GM12872 (cell line): ENCODE data around the gene GPX4.

Source experiments
- TF ChIP-seq, protein P1 (sequence below): IDR thresholded peaks from 3 replicates; pipeline ENCODE4 v1.5.1; 2011; ENCODE audit warnings: low read depth, mild to moderate bottlenecking, low read length, moderate library complexity; ENCODE audit not compliant: insufficient read depth

GPX4 gene

DNA sequence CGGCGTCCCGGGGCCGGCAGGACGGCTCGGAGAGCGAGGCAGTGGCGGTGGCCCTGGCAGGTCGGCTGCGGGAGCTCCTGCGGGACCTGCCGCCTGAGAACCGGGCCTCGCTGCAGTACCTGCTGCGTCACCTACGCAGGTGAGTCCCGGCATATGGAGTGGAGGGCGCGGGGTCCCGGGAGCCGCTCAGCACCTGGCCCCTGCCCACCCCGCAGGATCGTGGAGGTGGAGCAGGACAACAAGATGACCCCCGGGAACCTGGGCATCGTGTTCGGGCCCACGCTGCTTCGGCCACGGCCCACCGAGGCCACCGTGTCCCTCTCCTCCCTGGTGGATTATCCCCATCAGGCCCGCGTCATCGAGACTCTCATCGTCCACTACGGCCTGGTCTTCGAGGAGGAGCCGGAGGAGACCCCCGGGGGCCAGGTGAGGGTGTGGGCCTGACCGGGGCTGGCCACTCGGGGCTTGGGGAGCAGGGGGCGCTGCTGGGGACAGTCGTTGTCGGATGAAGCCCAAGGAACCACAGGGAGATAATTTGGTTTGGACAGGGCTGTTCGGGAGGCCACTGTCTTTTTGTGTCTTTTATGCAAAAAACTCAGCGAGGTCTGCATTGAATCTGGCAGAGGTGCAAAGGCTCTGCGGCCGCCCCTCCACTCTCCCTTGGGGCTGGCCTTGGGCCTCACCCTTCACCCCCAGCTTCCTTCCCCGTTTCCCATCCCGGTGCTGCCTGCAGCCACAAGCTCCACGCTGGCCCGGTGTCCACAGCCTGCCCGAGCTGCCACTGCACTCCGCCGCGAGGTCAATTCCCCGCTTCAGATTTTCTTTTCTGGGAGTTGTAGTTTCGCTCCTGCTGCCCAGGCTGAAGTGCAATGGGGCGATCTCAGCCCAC, 20.6 kb upstream of the GPX4 start:
- TF ChIP-seq, protein P1, sequence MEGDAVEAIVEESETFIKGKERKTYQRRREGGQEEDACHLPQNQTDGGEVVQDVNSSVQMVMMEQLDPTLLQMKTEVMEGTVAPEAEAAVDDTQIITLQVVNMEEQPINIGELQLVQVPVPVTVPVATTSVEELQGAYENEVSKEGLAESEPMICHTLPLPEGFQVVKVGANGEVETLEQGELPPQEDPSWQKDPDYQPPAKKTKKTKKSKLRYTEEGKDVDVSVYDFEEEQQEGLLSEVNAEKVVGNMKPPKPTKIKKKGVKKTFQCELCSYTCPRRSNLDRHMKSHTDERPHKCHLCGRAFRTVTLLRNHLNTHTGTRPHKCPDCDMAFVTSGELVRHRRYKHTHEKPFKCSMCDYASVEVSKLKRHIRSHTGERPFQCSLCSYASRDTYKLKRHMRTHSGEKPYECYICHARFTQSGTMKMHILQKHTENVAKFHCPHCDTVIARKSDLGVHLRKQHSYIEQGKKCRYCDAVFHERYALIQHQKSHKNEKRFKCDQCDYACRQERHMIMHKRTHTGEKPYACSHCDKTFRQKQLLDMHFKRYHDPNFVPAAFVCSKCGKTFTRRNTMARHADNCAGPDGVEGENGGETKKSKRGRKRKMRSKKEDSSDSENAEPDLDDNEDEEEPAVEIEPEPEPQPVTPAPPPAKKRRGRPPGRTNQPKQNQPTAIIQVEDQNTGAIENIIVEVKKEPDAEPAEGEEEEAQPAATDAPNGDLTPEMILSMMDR: no peak

DNA sequence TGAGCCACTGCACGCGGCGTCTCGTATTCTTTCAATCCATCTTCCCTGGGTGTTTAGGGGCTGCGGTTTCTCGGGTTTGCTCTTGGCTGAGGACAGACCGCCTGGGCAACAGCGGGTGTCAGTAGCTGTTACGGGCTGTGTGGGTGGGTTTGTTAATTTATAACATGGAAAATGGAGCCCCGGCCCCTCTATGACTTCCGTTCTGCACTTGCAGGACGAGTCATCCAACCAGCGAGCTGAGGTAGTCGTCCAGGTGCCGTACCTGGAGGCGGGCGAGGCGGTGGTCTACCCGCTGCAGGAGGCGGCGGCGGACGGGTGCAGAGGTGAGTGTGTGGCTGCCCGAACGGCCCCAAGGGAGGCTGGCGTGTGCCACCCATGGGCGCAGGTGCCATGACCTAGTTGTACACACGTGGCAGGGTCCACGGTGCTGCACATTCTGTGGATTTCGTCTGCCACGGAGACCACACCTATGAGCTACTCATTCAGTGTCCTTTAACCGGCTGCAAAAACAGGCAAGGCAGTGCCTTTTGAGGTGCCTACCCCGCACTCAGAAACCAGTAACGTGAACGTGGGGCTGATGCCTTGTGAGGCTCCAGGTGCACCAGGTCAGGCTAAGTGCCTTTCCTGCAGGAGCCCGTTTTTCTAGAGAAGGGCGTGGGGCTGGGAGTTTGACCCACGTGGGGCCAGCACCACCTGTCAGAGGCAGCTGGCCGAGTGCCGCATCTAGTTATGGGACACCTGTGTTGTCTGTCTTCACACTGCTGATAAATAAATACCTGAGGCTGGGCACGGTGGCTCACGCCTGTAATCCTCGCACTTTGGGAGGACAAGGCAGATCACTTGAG, 19.5 kb upstream of the GPX4 start:
- TF ChIP-seq, protein P1: no peak

DNA sequence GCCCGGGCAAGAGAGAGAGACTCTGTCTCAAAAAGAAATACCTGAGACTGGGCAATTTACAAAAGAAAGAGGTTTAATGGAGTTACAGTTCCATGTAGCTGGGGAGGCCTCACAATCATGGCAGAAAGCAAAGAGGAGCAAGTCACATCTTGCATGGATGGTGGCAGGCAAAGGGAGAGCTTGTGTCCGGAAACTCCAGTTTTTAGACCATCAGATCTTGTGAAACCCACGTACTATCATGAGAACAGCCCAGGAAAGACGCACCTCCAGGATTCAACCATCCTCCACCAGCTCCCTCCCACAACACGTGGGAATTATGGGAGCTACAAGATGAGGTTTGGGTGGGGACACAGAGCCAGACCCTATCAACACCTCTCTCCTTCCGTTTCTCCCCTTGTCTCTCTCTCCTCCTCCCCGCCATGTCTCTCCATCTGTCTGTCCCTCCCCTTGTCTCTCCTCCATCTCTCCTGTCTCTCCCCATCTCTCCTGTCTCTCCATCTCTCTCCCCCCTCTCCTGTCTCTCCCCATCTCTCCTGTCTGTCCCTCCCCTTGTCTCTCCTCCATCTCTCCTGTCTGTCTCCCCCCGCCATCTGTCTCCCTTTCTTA, 18.6 kb upstream of the GPX4 start:
- TF ChIP-seq, protein P1: no peak

DNA sequence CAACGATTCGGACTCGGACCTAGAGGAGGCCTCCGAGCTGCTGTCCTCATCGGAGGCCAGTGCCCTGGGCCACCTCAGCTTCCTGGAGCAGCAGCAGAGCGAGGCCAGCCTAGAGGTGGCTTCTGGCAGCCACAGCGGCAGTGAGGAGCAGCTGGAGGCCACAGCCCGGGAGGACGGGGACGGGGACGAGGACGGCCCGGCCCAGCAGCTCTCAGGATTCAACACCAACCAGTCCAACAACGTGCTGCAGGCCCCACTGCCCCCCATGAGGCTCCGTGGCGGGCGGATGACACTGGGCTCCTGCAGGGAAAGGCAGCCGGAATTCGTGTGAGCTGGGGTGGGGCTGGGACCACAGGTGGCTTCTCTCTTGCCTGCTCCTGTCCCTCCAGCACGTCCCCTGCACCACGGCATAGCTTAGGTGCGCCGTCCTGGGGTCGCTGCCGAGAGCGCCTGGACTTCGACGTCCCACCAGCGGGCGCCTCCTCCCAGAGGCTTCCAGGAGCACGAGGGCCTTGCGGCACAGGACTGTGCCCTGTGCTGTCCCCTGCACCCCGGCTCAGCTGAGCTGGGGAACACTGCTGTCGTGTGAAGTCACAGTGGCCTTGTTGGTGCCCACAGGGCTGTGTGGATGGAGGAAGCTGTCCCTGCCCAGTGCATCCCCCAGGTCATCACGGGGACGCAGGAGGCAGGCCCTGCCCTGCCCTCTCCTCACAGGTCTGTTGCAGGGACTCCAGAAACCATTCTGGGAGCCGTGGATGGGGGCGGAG, 17.9 kb upstream of the GPX4 start:
- TF ChIP-seq, protein P1: no peak

DNA sequence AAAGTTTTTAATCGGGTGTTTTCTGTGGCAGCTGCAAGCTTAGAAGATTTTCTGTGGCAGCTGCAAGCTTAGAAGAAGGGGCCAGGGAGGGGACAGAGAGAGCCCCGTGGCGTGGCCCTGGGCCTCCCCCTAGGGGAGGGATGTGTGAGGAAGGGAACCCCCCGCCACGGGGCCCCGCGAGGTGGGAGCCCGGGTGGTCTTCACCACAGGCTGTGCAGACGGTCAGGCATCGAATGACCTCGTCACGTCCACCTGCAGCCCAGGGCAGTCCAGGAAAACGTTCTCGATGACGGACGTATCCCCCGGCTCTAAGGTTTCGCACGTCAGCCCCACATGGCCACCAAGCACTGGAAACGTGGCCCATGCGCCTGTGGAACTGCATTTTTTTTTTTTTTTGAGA, 17.2 kb upstream of the GPX4 start:
- TF ChIP-seq, protein P1: no peak

DNA sequence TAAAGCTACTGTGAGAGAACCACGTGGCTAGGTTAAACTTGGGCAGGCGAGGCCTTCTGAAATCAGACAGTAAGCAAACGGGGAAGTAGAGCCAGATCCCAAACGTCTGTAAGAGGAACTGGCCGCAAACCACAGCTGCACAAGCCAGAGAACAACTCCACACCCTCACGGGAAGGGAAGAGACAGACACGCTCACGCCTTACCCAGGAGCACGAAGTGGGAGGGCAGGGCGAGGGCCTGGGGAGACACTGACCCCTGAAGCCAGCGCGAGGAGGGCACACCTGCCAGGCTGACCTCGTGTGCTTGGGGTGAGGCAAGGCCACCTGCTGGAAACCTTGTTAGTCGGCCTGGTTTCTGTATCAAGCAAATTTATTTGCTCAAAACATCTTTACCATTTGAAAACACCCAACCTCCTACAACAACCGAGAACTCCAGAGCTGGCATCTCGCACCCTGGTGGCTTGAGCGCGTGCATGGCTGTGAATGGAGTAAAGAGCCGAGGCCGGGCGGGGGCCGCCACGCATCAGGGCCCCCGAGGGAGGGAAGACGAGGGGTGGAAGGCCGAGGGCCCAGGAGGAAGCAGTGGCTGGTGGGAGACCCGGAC, 15.9 kb upstream of the GPX4 start:
- TF ChIP-seq, protein P1: peak; percentile 39
